HG03139 (cell line): ENCODE results near the gene SUMF1.

Experiments
- ATAC-seq: cut with Tn5 transposase; IDR thresholded peaks from one replicate; pipeline ENCODE4 v1.9.1; 2021; ENCODE audit not compliant: unreplicated experiment

Gene SUMF1

GRCh38 chr3:4417449-4417848, 49.6 kb downstream of the SUMF1 start:
- ATAC-seq = no peak

DNA sequence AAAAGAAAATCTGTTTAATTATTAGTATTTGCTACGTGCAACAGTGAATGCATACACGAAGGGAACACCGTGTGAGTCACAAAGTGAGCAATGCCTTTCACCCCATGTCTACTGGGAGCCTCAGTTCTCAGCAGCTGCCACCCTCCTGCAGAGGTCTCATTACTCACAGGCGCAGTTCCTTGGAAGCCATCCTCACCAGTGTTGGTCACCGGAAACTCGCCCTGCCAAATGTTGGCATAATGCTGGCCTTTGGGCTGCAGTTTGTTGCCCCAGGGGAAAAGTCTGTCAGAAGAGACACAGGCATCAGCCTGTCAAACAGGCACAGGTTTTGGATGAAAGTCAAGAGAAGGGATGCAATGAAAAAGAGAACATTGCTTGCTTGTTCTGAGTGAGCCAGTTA, 50.1 kb downstream of the SUMF1 start:
- ATAC-seq = no peak

DNA sequence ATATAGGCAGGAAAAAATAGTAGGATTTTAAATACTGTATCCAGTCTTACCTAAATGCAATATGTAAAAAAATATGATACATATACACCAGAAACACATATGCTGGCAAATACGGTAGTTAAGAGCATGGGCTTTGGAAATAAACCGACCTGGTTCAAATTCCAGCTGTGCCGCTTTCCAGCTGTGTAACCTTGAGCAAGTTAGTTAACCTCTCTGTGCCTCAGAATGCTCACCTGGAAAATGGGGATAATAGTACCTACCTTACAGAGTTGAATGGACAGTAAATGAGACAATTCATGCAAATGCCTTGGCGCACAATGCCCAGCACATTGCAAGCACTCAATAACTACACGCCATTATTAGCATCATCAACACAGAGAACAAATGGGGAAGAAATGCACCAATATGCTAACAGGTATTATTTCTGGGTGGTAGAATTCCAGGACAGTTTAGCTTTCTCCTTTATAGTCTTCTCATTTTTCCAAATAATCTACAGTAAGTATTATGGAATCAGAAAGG, 50.6 kb downstream of the SUMF1 start:
- ATAC-seq = no peak

- no peak for ATAC-seq
These were observed 53.6 kb downstream of the SUMF1 start for GRCh38 chr3:4413467-4413866.

DNA sequence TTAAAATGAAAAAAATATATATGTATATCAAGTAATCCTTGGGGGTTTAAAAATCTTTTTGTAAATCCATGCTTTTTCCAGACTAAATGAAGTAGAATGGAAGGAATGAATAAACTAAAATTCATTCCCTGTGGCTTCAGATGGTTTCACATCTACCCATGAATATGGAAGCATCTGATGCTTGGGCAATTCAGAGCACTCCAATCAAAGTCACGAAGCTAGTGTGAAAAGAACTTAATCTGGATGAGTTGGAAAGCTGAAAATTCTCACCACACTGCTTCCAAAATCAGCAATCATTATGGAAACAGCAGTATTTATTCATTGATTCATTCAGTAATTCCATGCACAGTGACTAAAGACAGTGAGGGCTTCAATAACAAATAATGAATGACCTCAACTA, 55.2 kb downstream of the SUMF1 start:
- ATAC-seq = no peak

DNA sequence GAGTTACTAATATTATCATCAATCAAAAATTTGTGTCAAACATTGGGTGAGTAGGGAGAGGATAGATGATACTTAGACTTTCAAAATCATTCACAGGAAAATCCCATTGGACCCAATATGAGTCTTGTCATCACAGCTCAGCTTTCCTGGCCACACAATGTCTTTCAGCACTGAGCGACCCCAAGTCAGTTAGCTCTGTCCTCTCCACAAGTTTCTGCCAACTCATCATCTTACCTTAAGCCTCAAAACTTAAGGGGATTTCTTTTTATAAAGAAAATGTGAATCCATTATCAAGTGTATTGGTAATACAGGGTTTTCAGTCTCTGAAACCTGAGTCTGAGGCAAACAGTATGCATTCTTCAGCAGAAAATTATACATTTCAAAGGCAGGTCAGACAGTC, 55.8 kb downstream of the SUMF1 start:
- no peak for ATAC-seq

- ATAC-seq = no peak
These were observed 56.5 kb downstream of the SUMF1 start for GRCh38 chr3:4410606-4411005.

- no peak for ATAC-seq
These were observed 57.0 kb downstream of the SUMF1 start for GRCh38 chr3:4409971-4410573.

GRCh38 chr3:4409415-4409814, 57.7 kb downstream of the SUMF1 start:
- ATAC-seq = no peak

GRCh38 chr3:4408958-4409357, 58.1 kb downstream of the SUMF1 start:
- ATAC-seq = no peak

DNA sequence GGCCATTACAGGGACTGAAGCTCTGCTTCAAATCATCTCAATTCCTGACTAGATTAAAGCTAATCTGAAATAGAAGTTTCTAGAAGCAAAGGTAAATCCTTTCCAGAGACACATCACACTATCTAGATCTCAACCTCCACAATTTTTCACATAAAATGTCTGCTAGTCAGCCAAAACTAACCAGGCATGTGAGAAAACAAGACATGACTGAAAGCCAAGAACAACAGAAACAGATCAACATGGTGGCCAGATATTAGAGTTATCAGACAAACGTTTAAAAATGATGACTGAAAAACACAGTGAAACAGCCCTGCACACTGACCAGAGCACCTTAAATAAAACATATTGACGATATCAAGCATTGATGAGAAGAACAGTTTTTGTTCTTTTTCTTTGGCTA, 59.1 kb downstream of the SUMF1 start:
- no peak for ATAC-seq

DNA sequence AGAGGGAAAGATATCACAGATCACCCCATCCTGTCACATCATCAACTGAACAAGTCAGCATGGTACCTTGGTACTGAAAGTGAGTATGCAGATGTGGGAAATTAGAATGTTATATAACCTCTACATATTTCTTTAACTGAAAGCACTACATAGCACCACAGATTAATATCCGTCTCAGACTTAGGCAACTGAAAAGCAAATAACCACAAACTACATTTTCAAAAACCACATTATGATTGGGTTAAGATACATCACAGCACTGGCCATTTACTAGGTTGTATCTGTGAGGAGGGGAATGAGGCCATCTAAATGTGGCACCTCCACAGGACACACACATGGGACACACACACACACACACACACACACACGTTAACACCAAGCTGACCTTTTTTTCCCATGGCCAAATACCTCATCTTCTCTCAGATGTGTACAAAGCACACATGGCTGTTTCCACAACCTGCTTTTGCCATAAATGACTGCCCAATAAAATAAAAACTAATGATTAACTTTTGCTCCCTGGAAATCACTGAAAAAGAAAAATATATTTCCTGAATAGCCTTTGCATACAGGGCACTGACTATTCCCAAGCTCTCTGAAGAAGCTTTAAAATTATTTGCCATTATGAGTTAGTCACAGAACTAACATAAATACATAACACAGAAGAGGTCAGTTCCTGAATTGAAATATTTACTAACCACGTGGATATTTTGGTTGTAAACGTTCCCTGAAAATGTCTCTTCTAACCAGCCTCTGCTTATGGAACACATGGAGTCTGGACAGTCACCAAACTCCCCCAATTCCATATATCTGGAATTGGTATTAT, 60.1 kb downstream of the SUMF1 start:
- ATAC-seq = peak; percentile 57

GRCh38 chr3:4404881-4405280, 62.2 kb downstream of the SUMF1 start:
- ATAC-seq = no peak

GRCh38 chr3:4401441-4401840, 65.6 kb downstream of the SUMF1 start:
- ATAC-seq = no peak

DNA sequence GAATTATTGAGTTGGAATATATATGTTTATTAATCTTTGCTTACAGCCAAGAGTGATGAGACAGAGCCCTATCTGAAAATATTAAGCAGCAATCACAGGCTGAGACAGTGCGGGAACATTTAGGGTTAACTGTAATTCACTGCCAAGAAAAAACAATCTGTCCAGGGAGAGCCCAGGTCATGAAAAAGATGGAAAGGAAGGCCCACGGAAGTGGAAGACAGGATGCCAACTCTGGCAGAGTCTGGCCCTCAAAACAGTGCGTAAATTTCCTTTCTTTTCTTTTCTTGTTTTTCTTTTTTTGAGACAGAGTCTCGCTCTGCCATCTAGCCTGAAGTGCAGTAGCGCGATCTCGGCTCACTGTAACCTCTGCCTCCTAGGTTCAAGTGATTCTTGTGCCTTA, 67.6 kb downstream of the SUMF1 start:
- ATAC-seq = no peak

DNA sequence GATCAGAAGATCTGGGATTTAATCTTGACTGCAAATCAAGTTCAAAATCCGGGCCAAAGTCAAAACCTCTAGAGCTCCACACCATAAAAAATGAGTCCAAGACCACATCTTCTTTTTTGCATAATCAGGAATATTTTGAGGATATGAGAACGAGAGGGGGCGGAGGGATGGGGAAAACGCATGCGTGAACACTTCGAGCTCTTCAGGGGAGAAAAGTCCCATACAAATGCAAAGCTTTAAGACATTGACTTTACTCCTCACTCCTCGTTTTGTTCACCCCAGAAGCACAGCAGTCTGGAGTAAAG, 68.2 kb downstream of the SUMF1 start:
- no peak for ATAC-seq

GRCh38 chr3:4398120-4398940, 68.7 kb downstream of the SUMF1 start:
- ATAC-seq = no peak

DNA sequence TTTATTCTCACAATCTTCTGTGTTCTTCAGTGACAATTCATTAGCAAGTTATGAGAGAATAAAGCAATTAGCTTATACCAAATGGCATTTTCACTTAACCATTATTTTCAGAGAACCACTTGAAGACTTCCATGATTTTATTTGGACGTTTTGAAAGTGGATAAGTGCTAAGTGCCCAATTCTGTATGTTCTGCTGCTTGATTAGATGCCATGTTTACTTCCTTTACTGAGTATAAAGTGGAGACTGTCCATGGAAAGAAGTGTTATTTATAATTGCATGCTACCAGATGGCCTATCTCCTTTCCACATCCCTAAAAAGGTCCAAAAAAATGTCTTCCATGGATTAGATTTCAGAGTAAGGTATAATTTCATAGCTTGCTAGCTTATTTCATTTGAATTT, 69.6 kb downstream of the SUMF1 start:
- ATAC-seq = no peak

DNA sequence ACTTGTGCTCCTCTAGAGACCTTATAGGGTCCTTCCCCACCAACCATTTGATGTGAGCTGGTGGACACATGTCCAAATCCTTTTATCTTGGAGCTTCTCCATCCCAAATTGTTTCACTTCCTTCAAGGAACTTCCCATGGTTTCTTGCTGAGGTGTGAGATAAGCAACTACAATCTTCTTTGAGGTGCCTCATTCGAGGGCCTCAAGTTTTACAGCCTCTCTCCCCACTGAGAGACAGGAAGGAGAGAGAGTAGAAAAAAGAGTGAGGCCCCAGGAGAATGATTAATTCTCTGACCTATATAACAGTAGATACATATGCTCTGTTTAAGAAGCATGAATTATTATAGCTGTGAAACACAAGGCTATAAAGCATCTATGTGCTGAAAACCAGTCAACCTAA, 70.5 kb downstream of the SUMF1 start:
- ATAC-seq = no peak

GRCh38 chr3:4396006-4396405, 71.1 kb downstream of the SUMF1 start:
- ATAC-seq = no peak

DNA sequence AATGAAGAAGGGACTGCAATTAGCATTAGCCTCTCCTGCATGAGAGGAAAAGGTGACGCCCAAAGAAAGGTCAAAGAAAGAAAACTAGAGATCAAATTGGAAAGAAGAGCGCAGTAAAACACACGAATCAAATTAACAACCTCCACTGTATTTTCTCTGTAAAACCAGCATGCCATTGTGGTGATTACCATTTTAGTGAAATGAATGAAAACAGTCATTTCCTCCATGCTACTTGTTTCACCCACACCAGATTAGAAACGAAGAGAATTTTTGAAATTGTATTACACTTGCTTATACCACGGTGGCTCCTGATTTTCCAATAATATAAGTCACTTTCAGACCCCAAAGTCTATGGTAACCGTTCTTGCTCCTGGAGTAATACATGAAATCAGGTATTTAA, 71.6 kb downstream of the SUMF1 start:
- ATAC-seq = no peak

GRCh38 chr3:4394567-4394966, 72.5 kb downstream of the SUMF1 start:
- no peak for ATAC-seq
